Skeletal muscle tissue (tissue), 4 donors: ENCODE measurements around the gene MEF2A. TPM values are rescaled to one million over a fixed set of nuclear protein-coding genes. Genes with fewer than 3 reads are reported as not detected.
A peak's percentile ranks its signal among the peaks of the same experiment; 100 is the strongest.

Source experiments
- H3K27ac ChIP-seq: one replicate; pipeline ENCODE4 v1.7.0; 2013; ENCODE audit warnings: mild to moderate bottlenecking, low read depth, low read length, inconsistent platforms
- H3K27me3 ChIP-seq, 3 donors: one replicate each; pipeline ENCODE4 v1.7.0; 2013; ENCODE audit warnings: low read length in 3 of 3; ENCODE audit not compliant: control insufficient read depth in 3 of 3, insufficient read depth in 3 of 3
- H3K36me3 ChIP-seq, 3 donors: one replicate each; pipeline ENCODE4 v1.7.0; 2013; ENCODE audit warnings: low read length in 3 of 3; ENCODE audit not compliant: control insufficient read depth in 3 of 3, insufficient read depth in 3 of 3
- H3K4me1 ChIP-seq, 3 donors: one replicate each; pipeline ENCODE4 v1.7.0; 2013; ENCODE audit warnings: low read length in 3 of 3, mild to moderate bottlenecking in 3 of 3; ENCODE audit not compliant: control insufficient read depth in 3 of 3, insufficient read depth in 3 of 3
- H3K4me3 ChIP-seq, 3 donors: one replicate each; pipeline ENCODE4 v1.7.0; 2013; ENCODE audit warnings: low read length in 3 of 3
- H3K9ac ChIP-seq, 3 donors: one replicate each; pipeline ENCODE4 v1.7.0; 2013; ENCODE audit warnings: low read length in 3 of 3, mild to moderate bottlenecking in 3 of 3, moderate library complexity in 2 of 3, low read depth in 1 of 3
- H3K9me3 ChIP-seq, 3 donors: one replicate each; pipeline ENCODE4 v1.7.0; 2013; ENCODE audit warnings: low read length in 3 of 3; ENCODE audit not compliant: control insufficient read depth in 3 of 3
- total RNA-seq: library from RNA; depleted of rRNA; stranded (reverse); fragments of >200 nt; gene quantifications from one replicate; pipeline ENCODE4 v1.2.3, GENCODE V29; 2014
- donor health status: Osteomylitis.

Gene MEF2A
- total RNA-seq, 1 donor from 2014 or later, result 29.7 TPM

- Histone ChIP-seq H3K27me3 (no peaks in the 10 kb centered on the region), H3K4me1 (peaks cover 11 to 17% (median 16%) of the 10 kb centered on the region in 3 donors), H3K4me3 (no peak overlapping the region), H3K9me3 (no peaks in the 10 kb centered on the region), H3K36me3 (peaks cover 0 to under 1% (median 0%) of the 10 kb centered on the region in 3 donors), H3K27ac (no peak overlapping the region), H3K9ac (no peak overlapping the region)
Measured at GRCh38 chr15:99561476-99562230, 4.1 kb upstream of the MEF2A start.

- Histone ChIP-seq H3K9me3 (no peaks in the 10 kb centered on the region), H3K27me3 (no peaks in the 10 kb centered on the region), H3K9ac (no peak overlapping the region), H3K4me1 (peaks cover 11 to 17% (median 16%) of the 10 kb centered on the region in 3 donors), H3K36me3 (peaks cover 0 to 2% (median 0%) of the 10 kb centered on the region in 3 donors), H3K27ac (no peak overlapping the region), H3K4me3 (no peak overlapping the region)
Measured at GRCh38 chr15:99562238-99562637, 3.5 kb upstream of the MEF2A start.

- peaks cover 0 to 2% (median 0%) of the 10 kb centered on the region in 3 donors for H3K36me3 ChIP-seq
- H3K9ac ChIP-seq, result peak overlapping the region; percentile 63 to 98 (median 69)
- H3K27ac ChIP-seq, result peak overlapping the region; percentile 100
- H3K27me3 ChIP-seq, result no peaks in the 10 kb centered on the region
- no peaks in the 10 kb centered on the region for H3K9me3 ChIP-seq
- H3K4me1 ChIP-seq, result peaks cover 17 to 21% (median 18%) of the 10 kb centered on the region in 3 donors
- peak overlapping the region; percentile 47 to 70 (median 65) for H3K4me3 ChIP-seq
Measured at GRCh38 chr15:99564221-99565048, 1.3 kb upstream of the MEF2A start.

- H3K9me3 ChIP-seq, result no peaks in the 10 kb centered on the region
- H3K4me3 ChIP-seq, result peak overlapping the region; percentile 47 to 70 (median 65)
- H3K4me1 ChIP-seq, result peaks cover 17 to 21% (median 19%) of the 10 kb centered on the region in 3 donors
- H3K27me3 ChIP-seq, result no peaks in the 10 kb centered on the region
- H3K27ac ChIP-seq, result peak overlapping the region; percentile 100
- peaks cover 0 to 2% (median 0%) of the 10 kb centered on the region in 3 donors for H3K36me3 ChIP-seq
- peak overlapping the region; percentile 63 to 98 (median 69) for H3K9ac ChIP-seq
Measured at GRCh38 chr15:99565049-99565298, 810 bp upstream of the MEF2A start.

GRCh38 chr15:99566157-99566897 is 543 bp downstream of the MEF2A start:
- H3K36me3 ChIP-seq, result peaks cover 0 to 2% (median 0%) of the 10 kb centered on the region in 3 donors
- H3K4me3 ChIP-seq, result peak overlapping the region; percentile 92 to 95 (median 93)
- no peaks in the 10 kb centered on the region for H3K9me3 ChIP-seq
- peaks cover 17 to 21% (median 19%) of the 10 kb centered on the region in 3 donors for H3K4me1 ChIP-seq
- no peaks in the 10 kb centered on the region for H3K27me3 ChIP-seq
- peak overlapping the region; percentile 100 for H3K27ac ChIP-seq
- H3K9ac ChIP-seq, result peak overlapping the region; percentile 95 to 98 (median 96)

- H3K27me3 ChIP-seq, result no peaks in the 10 kb centered on the region
- H3K36me3 ChIP-seq, result peaks cover 0 to 2% (median 0%) of the 10 kb centered on the region in 3 donors
- peaks cover 14 to 23% (median 17%) of the 10 kb centered on the region in 3 donors for H3K4me1 ChIP-seq
- H3K9me3 ChIP-seq, result no peaks in the 10 kb centered on the region
- H3K27ac ChIP-seq, result peak overlapping the region; percentile 4
- H3K9ac ChIP-seq, result peak overlapping the region in 1 of 3 donors; percentile 35
- peak overlapping the region in 1 of 3 donors; percentile 36 for H3K4me3 ChIP-seq
Measured at GRCh38 chr15:99568625-99569352, 3.0 kb downstream of the MEF2A start.

GRCh38 chr15:99571299-99571698 is 5.5 kb downstream of the MEF2A start:
- H3K9me3 ChIP-seq, result no peaks in the 10 kb centered on the region
- peaks cover 2 to 17% (median 11%) of the 10 kb centered on the region in 3 donors for H3K4me1 ChIP-seq
- no peak overlapping the region for H3K4me3 ChIP-seq
- no peak overlapping the region for H3K9ac ChIP-seq
- H3K27me3 ChIP-seq, result no peaks in the 10 kb centered on the region
- H3K36me3 ChIP-seq, result peaks cover 0 to 2% (median 0%) of the 10 kb centered on the region in 3 donors
- no peak overlapping the region for H3K27ac ChIP-seq

GRCh38 chr15:99574048-99574447 is 8.3 kb downstream of the MEF2A start:
- Histone ChIP-seq H3K27ac (no peak overlapping the region), H3K9me3 (no peaks in the 10 kb centered on the region), H3K4me3 (no peak overlapping the region), H3K36me3 (no peaks in the 10 kb centered on the region), H3K4me1 (peaks cover 14 to 24% (median 21%) of the 10 kb centered on the region in 3 donors), H3K27me3 (no peaks in the 10 kb centered on the region), H3K9ac (no peak overlapping the region)

GRCh38 chr15:99574502-99574901 is 8.7 kb downstream of the MEF2A start:
- H3K9ac ChIP-seq, result no peak overlapping the region
- no peak overlapping the region for H3K27ac ChIP-seq
- H3K4me3 ChIP-seq, result no peak overlapping the region
- peaks cover 16 to 25% (median 16%) of the 10 kb centered on the region in 3 donors for H3K4me1 ChIP-seq
- no peaks in the 10 kb centered on the region for H3K36me3 ChIP-seq
- H3K27me3 ChIP-seq, result no peaks in the 10 kb centered on the region
- H3K9me3 ChIP-seq, result no peaks in the 10 kb centered on the region
